IMR-90 (cell line): Measurements from ENCODE around the gene BCO2.

ENCODE experiments used
- CHD1 ChIP-seq: IDR thresholded peaks from 2 replicates; pipeline ENCODE4 v1.6.1; 2012; ENCODE audit warnings: low read depth, low read length, improper control_type of control experiment
- MXI1 ChIP-seq: IDR thresholded peaks from 2 replicates; pipeline ENCODE4 v1.6.1; 2012; ENCODE audit warnings: low read depth, mild to moderate bottlenecking, low read length, moderate library complexity, borderline replicate concordance
- POLR2A ChIP-seq: IDR thresholded peaks from 2 replicates; pipeline ENCODE4 v1.6.1; 2012; ENCODE audit warnings: mild to moderate bottlenecking, low read depth, low read length
- RCOR1 ChIP-seq: IDR thresholded peaks from 2 replicates; pipeline ENCODE4 v1.6.1; 2012; ENCODE audit warnings: mild to moderate bottlenecking, low read length, improper control_type of control experiment; ENCODE audit not compliant: insufficient replicate concordance
- TF ChIP-seq, protein P1 (sequence below): conservative IDR thresholded peaks from 2 replicates; pipeline ENCODE4 v1.5.1; 2012; ENCODE audit warnings: mild to moderate bottlenecking, low read depth, low read length, improper control_type of control experiment

DNA sequence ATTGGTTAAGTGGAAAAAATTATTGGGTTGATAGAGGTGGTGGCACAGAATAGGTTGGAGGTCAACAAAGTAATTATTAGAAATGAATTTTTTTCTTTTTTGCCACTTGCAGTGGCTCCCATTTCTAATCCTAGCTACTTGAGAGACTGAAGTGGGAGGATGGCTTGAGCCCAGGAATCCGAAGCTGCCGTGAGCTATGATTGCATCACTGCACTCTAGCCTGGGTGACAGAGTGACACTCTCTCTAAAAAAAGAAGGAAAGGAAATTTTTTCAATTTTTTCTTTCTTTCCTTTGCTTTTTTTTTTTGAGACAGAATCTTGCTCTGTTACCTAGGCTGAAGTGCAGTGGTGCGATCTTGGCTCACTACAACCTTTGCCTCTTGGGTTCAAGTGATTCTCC lies 2.2 kb upstream of the BCO2 start:
- no peak for TF ChIP-seq MXI1
- TF ChIP-seq, protein P1, sequence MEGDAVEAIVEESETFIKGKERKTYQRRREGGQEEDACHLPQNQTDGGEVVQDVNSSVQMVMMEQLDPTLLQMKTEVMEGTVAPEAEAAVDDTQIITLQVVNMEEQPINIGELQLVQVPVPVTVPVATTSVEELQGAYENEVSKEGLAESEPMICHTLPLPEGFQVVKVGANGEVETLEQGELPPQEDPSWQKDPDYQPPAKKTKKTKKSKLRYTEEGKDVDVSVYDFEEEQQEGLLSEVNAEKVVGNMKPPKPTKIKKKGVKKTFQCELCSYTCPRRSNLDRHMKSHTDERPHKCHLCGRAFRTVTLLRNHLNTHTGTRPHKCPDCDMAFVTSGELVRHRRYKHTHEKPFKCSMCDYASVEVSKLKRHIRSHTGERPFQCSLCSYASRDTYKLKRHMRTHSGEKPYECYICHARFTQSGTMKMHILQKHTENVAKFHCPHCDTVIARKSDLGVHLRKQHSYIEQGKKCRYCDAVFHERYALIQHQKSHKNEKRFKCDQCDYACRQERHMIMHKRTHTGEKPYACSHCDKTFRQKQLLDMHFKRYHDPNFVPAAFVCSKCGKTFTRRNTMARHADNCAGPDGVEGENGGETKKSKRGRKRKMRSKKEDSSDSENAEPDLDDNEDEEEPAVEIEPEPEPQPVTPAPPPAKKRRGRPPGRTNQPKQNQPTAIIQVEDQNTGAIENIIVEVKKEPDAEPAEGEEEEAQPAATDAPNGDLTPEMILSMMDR, result no peak
- TF ChIP-seq POLR2A, result no peak
- TF ChIP-seq CHD1, result no peak
- TF ChIP-seq RCOR1, result no peak
